Peyer's patch (tissue), 4 donors: ENCODE results near the gene STX12.

Experiments
- CTCF ChIP-seq, 6 experiments: fragments of 450-650 bp in 4 of 6; fragments of 200-600 bp in 2 of 6; sonication (generic) in 1 of 6; IDR thresholded peaks; one replicate each; pipeline ENCODE4 v1.5.1; 2017 to 2019; ENCODE audit warnings: antibody characterized with exemption in 6 of 6, mild to moderate bottlenecking in 3 of 6, moderate library complexity in 1 of 6
- POLR2A ChIP-seq, 2 donors: fragments of 450-650 bp; IDR thresholded peaks; one replicate each; pipeline ENCODE4 v1.5.1; 2017; ENCODE audit warnings: antibody characterized with exemption in 2 of 2, mild to moderate bottlenecking in 2 of 2, moderate library complexity in 2 of 2

- TF ChIP-seq CTCF (IDR thresholded peaks at IDR 0.05), result no peak
- TF ChIP-seq POLR2A (IDR thresholded peaks at IDR 0.05), result no peak
Measured at GRCh38 chr1:27806758-27807157, 33.7 kb downstream of the STX12 start.
